Esophagus squamous epithelium (tissue), 5 donors: ENCODE data around the gene SEC14L5. TPM values are rescaled to one million over a fixed set of nuclear protein-coding genes. Genes with fewer than 3 reads are reported as not detected.

Experiments
- DNase-seq: peaks from one replicate; lab custom pipeline; 2025; lab: John Stamatoyannopoulos, UW
- H3K27ac ChIP-seq, 4 donors: fragments of 200-600 bp; sonication (generic); one replicate each; pipeline ENCODE4 v1.5.1; 2016 to 2019; ENCODE audit warnings: mild to moderate bottlenecking in 1 of 4
- H3K27me3 ChIP-seq, 4 donors: fragments of 200-600 bp; sonication (generic); 1 replicate in 3 of 4; 2 replicates in 1 of 4; pipeline versions ENCODE4 v1.5.1 to v1.6.0; 2017 to 2021; ENCODE audit warnings: antibody characterized with exemption in 1 of 4
- H3K36me3 ChIP-seq, 3 donors: fragments of 200-600 bp; sonication (generic); one replicate each; pipeline ENCODE4 v1.5.1; 2016 to 2019
- H3K4me1 ChIP-seq, 3 donors: fragments of 200-600 bp; sonication (generic); one replicate each; pipeline ENCODE4 v1.5.1; 2017 to 2019
- H3K4me3 ChIP-seq, 4 donors: fragments of 200-600 bp; sonication (generic); 1 replicate in 3 of 4; 2 replicates in 1 of 4; pipeline ENCODE4 v1.5.1; 2016 to 2019; ENCODE audit warnings: mild to moderate bottlenecking in 2 of 4, moderate library complexity in 1 of 4
- H3K9me3 ChIP-seq, 3 donors: fragments of 200-600 bp; sonication (generic); one replicate each; pipeline ENCODE4 v1.5.1; 2016 to 2019
- CTCF ChIP-seq, 6 experiments: fragments of 450-650 bp in 4 of 6; fragments of 200-600 bp in 2 of 6; sonication (generic) in 2 of 6; IDR thresholded peaks; one replicate each; pipeline ENCODE4 v1.5.1; 2016 to 2019; ENCODE audit warnings: antibody characterized with exemption in 6 of 6, mild to moderate bottlenecking in 4 of 6, moderate library complexity in 4 of 6
- POLR2A ChIP-seq, 4 donors: fragments of 450-650 bp; IDR thresholded peaks; one replicate each; pipeline ENCODE4 v1.6.1; 2017; ENCODE audit warnings: antibody characterized with exemption in 4 of 4, mild to moderate bottlenecking in 4 of 4, moderate library complexity in 3 of 4
- WGBS, 2 donors: methylation state at CpG; one replicate each; pipeline ENCODE4 v1.1.5; 2018; 5-methylcytosine and 5-hydroxymethylcytosine counted together
- intact Hi-C: fragments of 100-400 bp; cut with DNase I; formaldehyde crosslinking; loops from one replicate; pipeline ENCODE4 v1.15.0; 2022
- total RNA-seq, 4 donors: library from RNA; depleted of rRNA; stranded (reverse); fragments of >200 nt; gene quantifications; one replicate each; pipeline ENCODE4 v1.1.0, GENCODE V29; 2016
- donor health status: DM: yes; HTN: yes; CAD: no.

The SEC14L5 gene
- total RNA-seq, 4 donors from 2014 or later, result 0.22 to 5.6 (median 0.49) TPM

GRCh38 chr16:5027086-5027485 is 69.0 kb downstream of the SEC14L5 start:
- no peak for DNase-seq

GRCh38 chr16:5027575-5028235 is 69.6 kb downstream of the SEC14L5 start:
- no peaks in the 10 kb centered on the region for H3K9me3 ChIP-seq
- H3K36me3 ChIP-seq, result peaks cover 0 to 53% (median 0%) of the 10 kb centered on the region in 3 donors
- TF ChIP-seq POLR2A (IDR thresholded peaks at IDR 0.05) (no peak), CTCF (IDR thresholded peaks at IDR 0.05) (no peak)
- no peak overlapping the region for H3K4me3 ChIP-seq
- WGBS, 2 donors, result 91 to 94% methylated on average over 8 to 16 of the region's 32 CpGs
- H3K27me3 ChIP-seq, result no peaks in the 10 kb centered on the region
- peaks cover 0 to 9% (median 2%) of the 10 kb centered on the region in 3 donors for H3K4me1 ChIP-seq
- no peak overlapping the region for H3K27ac ChIP-seq
- intact Hi-C loops, result no loop called here
- no peak for DNase-seq

More at GRCh38 chr16:5027086-5027485, 69.0 kb downstream of the SEC14L5 start:
- H3K27me3 ChIP-seq, result no peaks in the 10 kb centered on the region
- H3K4me1 ChIP-seq, result peaks cover 0 to 3% (median 0%) of the 10 kb centered on the region in 3 donors
- H3K9me3 ChIP-seq, result no peaks in the 10 kb centered on the region
- H3K36me3 ChIP-seq, result peaks cover 0 to 53% (median 0%) of the 10 kb centered on the region in 3 donors
- TF ChIP-seq CTCF (IDR thresholded peaks at IDR 0.05), result no peak
- TF ChIP-seq POLR2A (IDR thresholded peaks at IDR 0.05), result no peak
- intact Hi-C loops, result no loop called here
- no peak overlapping the region for H3K4me3 ChIP-seq
- H3K27ac ChIP-seq, result no peak overlapping the region
- WGBS, 2 donors, result 71 to 90% methylated on average over 4 to 5 of the region's 7 CpGs

GRCh38 chr16:5028950-5029475 is 70.9 kb downstream of the SEC14L5 start:
- intact Hi-C loops, result no loop called here
- Histone ChIP-seq H3K36me3 (peaks cover 0 to 53% (median 0%) of the 10 kb centered on the region in 3 donors), H3K27me3 (no peaks in the 10 kb centered on the region), H3K9me3 (no peaks in the 10 kb centered on the region), H3K27ac (no peak overlapping the region), H3K4me1 (peaks cover 0 to 20% (median 6%) of the 10 kb centered on the region in 3 donors), H3K4me3 (no peak overlapping the region)
- 83 to 87% methylated on average over 15 to 18 of the region's 18 CpGs for WGBS, 2 donors
- TF ChIP-seq POLR2A (IDR thresholded peaks at IDR 0.05) (no peak), CTCF (IDR thresholded peaks at IDR 0.05) (no peak)
- no peak for DNase-seq

GRCh38 chr16:5030251-5030870 is 72.2 kb downstream of the SEC14L5 start:
- intact Hi-C loops, result no loop called here
- H3K27me3 ChIP-seq, result no peaks in the 10 kb centered on the region
- TF ChIP-seq CTCF (IDR thresholded peaks at IDR 0.05) (no peak), POLR2A (IDR thresholded peaks at IDR 0.05) (no peak)
- H3K4me1 ChIP-seq, result peaks cover 0 to 32% (median 14%) of the 10 kb centered on the region in 3 donors
- no peaks in the 10 kb centered on the region for H3K9me3 ChIP-seq
- peaks cover 0 to 48% (median 0%) of the 10 kb centered on the region in 3 donors for H3K36me3 ChIP-seq
- 83 to 86% methylated on average over 10 to 12 of the region's 12 CpGs for WGBS, 2 donors
- no peak overlapping the region for H3K27ac ChIP-seq
- H3K4me3 ChIP-seq, result no peak overlapping the region
- DNase-seq, result no peak

GRCh38 chr16:5031601-5032000 is 73.5 kb downstream of the SEC14L5 start:
- 75 to 77% methylated on average over 3 to 7 of the region's 7 CpGs for WGBS, 2 donors
- H3K9me3 ChIP-seq, result no peaks in the 10 kb centered on the region
- H3K4me1 ChIP-seq, result peaks cover 0 to 32% (median 14%) of the 10 kb centered on the region in 3 donors
- no peak for DNase-seq
- no peak for TF ChIP-seq POLR2A (IDR thresholded peaks at IDR 0.05)
- TF ChIP-seq CTCF (IDR thresholded peaks at IDR 0.05), result no peak
- H3K4me3 ChIP-seq, result no peak overlapping the region
- intact Hi-C loops, result no loop called here
- no peaks in the 10 kb centered on the region for H3K27me3 ChIP-seq
- H3K27ac ChIP-seq, result no peak overlapping the region
- peaks cover 0 to 45% (median 0%) of the 10 kb centered on the region in 3 donors for H3K36me3 ChIP-seq
